IMR-90 (cell line): Measurements from ENCODE around the gene ADGRD2. TPM values are rescaled to one million over a fixed set of nuclear protein-coding genes. Genes with fewer than 3 reads are reported as not detected.

Source experiments
- ATAC-seq: fragments of 200-7000 bp; cut with Tn5 transposase; 2 replicates; pipeline ENCODE4 v1.9.1; 2020; ENCODE audit warnings: low read depth, mild to moderate bottlenecking, moderate library complexity
- BruUV-seq: library from RNA; stranded (reverse); fragments of 400-500 nt; replicated peaks from 2 replicates; lab custom pipeline; 2021; lab: Mats Ljungman, UMichigan
- CTCF ChIA-PET: fragments of 300-600 bp; formaldehyde crosslinking; extraction: SDS; loops from one replicate; lab custom pipeline; 2021; ENCODE audit warnings: antibody characterized with exemption; lab: Yijun Ruan, JAX
- POLR2A ChIA-PET: fragments of 300-600 bp; sonication (Branson Sonifier 250); formaldehyde crosslinking; loops from one replicate; lab custom pipeline; 2022; ENCODE audit warnings: antibody characterized with exemption; ENCODE audit not compliant: unreplicated experiment; lab: Charles Lee
- DNase-seq: peaks from one replicate; pipeline ENCODE4 v3.0.0; 2013
- H2AFZ ChIP-seq: replicated peaks from 2 replicates; pipeline ENCODE3; 2013; ENCODE audit warnings: low read length, mild to moderate bottlenecking; ENCODE audit not compliant: poor library complexity
- H2AK5ac ChIP-seq: 2 replicates; pipeline ENCODE4 v1.6.1; 2013; ENCODE audit warnings: low read depth, low read length, inconsistent platforms
- H2AK9ac ChIP-seq: replicated peaks from 2 replicates; pipeline ENCODE3; 2013; ENCODE audit warnings: mild to moderate bottlenecking, low read depth, low read length, moderate library complexity; ENCODE audit not compliant: poor library complexity
- H2BK120ac ChIP-seq: 2 replicates; pipeline ENCODE4 v1.6.1; 2013; ENCODE audit warnings: low read depth, low read length, inconsistent platforms
- H2BK15ac ChIP-seq: 3 replicates; pipeline ENCODE4 v1.6.1; 2013; ENCODE audit warnings: low read depth, low read length, inconsistent platforms
- H2BK20ac ChIP-seq: 2 replicates; pipeline ENCODE4 v1.6.1; 2013; ENCODE audit warnings: low read depth, mild to moderate bottlenecking, inconsistent platforms, low read length, moderate library complexity
- H2BK5ac ChIP-seq: 2 replicates; pipeline ENCODE4 v1.6.1; 2013; ENCODE audit warnings: mild to moderate bottlenecking, low read depth, low read length, inconsistent platforms; ENCODE audit not compliant: poor library complexity, severe bottlenecking
- H3K14ac ChIP-seq: replicated peaks from 2 replicates; pipeline ENCODE4 v1.6.1; 2013; ENCODE audit warnings: low read depth, low read length, inconsistent platforms
- H3K18ac ChIP-seq: 2 replicates; pipeline ENCODE4 v1.6.1; 2013; ENCODE audit warnings: low read depth, low read length, control low read depth
- H3K23ac ChIP-seq: 2 replicates; pipeline ENCODE4 v1.6.1; 2013; ENCODE audit warnings: low read depth, low read length, inconsistent platforms
- H3K27ac ChIP-seq: 2 replicates; pipeline ENCODE4 v1.5.1; 2013; ENCODE audit warnings: mild to moderate bottlenecking, control low read depth, low read length; ENCODE audit not compliant: insufficient read depth
- H3K27me3 ChIP-seq: 2 replicates; pipeline ENCODE4 v1.6.1; 2013; ENCODE audit warnings: low read length; ENCODE audit not compliant: control insufficient read depth, insufficient read depth
- H3K36me3 ChIP-seq: 2 replicates; pipeline ENCODE4 v1.6.1; 2013; ENCODE audit warnings: low read length, mixed read lengths; ENCODE audit not compliant: control insufficient read depth, insufficient read depth
- H3K4ac ChIP-seq: 2 replicates; pipeline ENCODE4 v1.6.1; 2013; ENCODE audit warnings: low read depth, low read length, inconsistent platforms
- H3K4me1 ChIP-seq: 2 replicates; pipeline ENCODE4 v1.6.1; 2013; ENCODE audit warnings: low read length, mixed read lengths; ENCODE audit not compliant: control insufficient read depth, insufficient read depth
- H3K4me2 ChIP-seq: 2 replicates; pipeline ENCODE4 v1.6.1; 2013; ENCODE audit warnings: low read depth, mild to moderate bottlenecking, control low read depth, low read length, moderate library complexity
- H3K4me3 ChIP-seq: 2 replicates; pipeline ENCODE4 v1.5.1; 2013; ENCODE audit warnings: low read depth, mild to moderate bottlenecking, control low read depth, low read length, moderate library complexity; ENCODE audit not compliant: insufficient read depth
- H3K56ac ChIP-seq: 2 replicates; pipeline ENCODE4 v1.6.1; 2013; ENCODE audit warnings: low read length, inconsistent platforms; ENCODE audit not compliant: insufficient read depth; ENCODE audit errors: extremely low read depth
- H3K79me1 ChIP-seq, 2 experiments: 2 replicates each; pipeline ENCODE4 v1.6.1; 2013; ENCODE audit warnings: low read length in 2 of 2, inconsistent platforms in 1 of 2, low read depth in 1 of 2
- H3K9ac ChIP-seq: 2 replicates; pipeline ENCODE4 v1.6.1; 2013; ENCODE audit warnings: low read depth, low read length, control low read depth
- H3K9me1 ChIP-seq: 2 replicates; pipeline ENCODE4 v1.6.1; 2013; ENCODE audit warnings: low read length, inconsistent platforms; ENCODE audit not compliant: insufficient read depth
- H3K9me3 ChIP-seq: 2 replicates; pipeline ENCODE4 v1.6.1; 2013; ENCODE audit warnings: low read length; ENCODE audit not compliant: control insufficient read depth, insufficient read depth
- H4K20me1 ChIP-seq: 2 replicates; pipeline ENCODE4 v1.6.1; 2013; ENCODE audit warnings: low read length, inconsistent platforms; ENCODE audit not compliant: insufficient read depth
- H4K5ac ChIP-seq: 2 replicates; pipeline ENCODE4 v1.6.1; 2013; ENCODE audit warnings: mild to moderate bottlenecking, low read depth, low read length, control low read depth
- H4K8ac ChIP-seq, 2 experiments: 2 replicates each; pipeline ENCODE4 v1.6.1; 2013; ENCODE audit warnings: low read depth in 2 of 2, low read length in 2 of 2, control low read depth in 1 of 2, inconsistent platforms in 1 of 2
- H4K91ac ChIP-seq: 2 replicates; pipeline ENCODE4 v1.6.1; 2013; ENCODE audit warnings: low read depth, low read length, inconsistent platforms; ENCODE audit not compliant: insufficient read depth
- CEBPB ChIP-seq: IDR thresholded peaks from 2 replicates; pipeline ENCODE4 v1.6.1; 2012; ENCODE audit warnings: low read depth, low read length, improper control_type of control experiment
- CTCF ChIP-seq: conservative IDR thresholded peaks from 2 replicates; pipeline ENCODE4 v1.5.1; 2012; ENCODE audit warnings: mild to moderate bottlenecking, low read depth, low read length, improper control_type of control experiment
- ELK1 ChIP-seq: fragments of 150-350 bp; IDR thresholded peaks from 2 replicates; pipeline ENCODE4 v1.6.1; 2016; ENCODE audit warnings: low read depth, mild to moderate bottlenecking, low read length, moderate library complexity, borderline replicate concordance
- MAFK ChIP-seq: IDR thresholded peaks from 2 replicates; pipeline ENCODE4 v1.6.1; 2012; ENCODE audit warnings: low read depth, low read length, improper control_type of control experiment
- MAZ ChIP-seq: IDR thresholded peaks from 2 replicates; pipeline ENCODE4 v1.6.1; 2012; ENCODE audit warnings: low read depth, mild to moderate bottlenecking, low read length, improper control_type of control experiment, moderate library complexity, borderline replicate concordance
- MXI1 ChIP-seq: IDR thresholded peaks from 2 replicates; pipeline ENCODE4 v1.6.1; 2012; ENCODE audit warnings: low read depth, mild to moderate bottlenecking, low read length, moderate library complexity, borderline replicate concordance
- NFE2L2 ChIP-seq: fragments of 150-350 bp; IDR thresholded peaks from 2 replicates; pipeline ENCODE4 v1.6.1; 2016; ENCODE audit warnings: low read depth, mild to moderate bottlenecking, low read length
- POLR2A ChIP-seq: IDR thresholded peaks from 2 replicates; pipeline ENCODE4 v1.6.1; 2012; ENCODE audit warnings: mild to moderate bottlenecking, low read depth, low read length
- RAD21 ChIP-seq: IDR thresholded peaks from 2 replicates; pipeline ENCODE4 v1.6.1; 2012; ENCODE audit warnings: low read length, improper control_type of control experiment
- RFX5 ChIP-seq: IDR thresholded peaks from 2 replicates; pipeline ENCODE4 v1.8.0; 2012; ENCODE audit warnings: low read depth, mild to moderate bottlenecking, low read length, moderate library complexity
- SMC3 ChIP-seq: fragments of 150-350 bp; IDR thresholded peaks from 2 replicates; pipeline ENCODE4 v1.6.1; 2016; ENCODE audit warnings: low read depth, mild to moderate bottlenecking, antibody characterized with exemption, low read length, moderate library complexity
- USF2 ChIP-seq: fragments of 150-350 bp; IDR thresholded peaks from 2 replicates; pipeline ENCODE4 v1.6.1; 2017; ENCODE audit warnings: mild to moderate bottlenecking, antibody characterized with exemption, low read length, low read depth
- WGBS, 2 experiments: methylation state at CpG; one replicate each; pipeline versions ENCODE4 v1.1.5 to v1.1.7; 2013; ENCODE audit warnings: missing lambda C conversion rate in 2 of 2; ENCODE audit not compliant: insufficient read length in 1 of 2; ENCODE audit errors: extremely low coverage in 2 of 2; 5-methylcytosine and 5-hydroxymethylcytosine counted together
- dilution Hi-C: fragments of 300-500 bp; cut with HindIII; formaldehyde crosslinking; loops from one replicate; pipeline ENCODE4 v1.14.3; 2018; ENCODE audit warnings: low sequenced_read_pairs; ENCODE audit not compliant: unreplicated experiment
- in situ Hi-C: fragments of 300-500 bp; cut with MboI; formaldehyde crosslinking; loops from 3 replicates; pipeline ENCODE4 v1.14.3; 2019; ENCODE audit warnings: low sequenced_read_pairs, inconsistent platforms, mixed read lengths
- intact Hi-C: fragments of 100-400 bp; cut with micrococcal nuclease; formaldehyde crosslinking; loops from 2 replicates; pipeline ENCODE4 v1.10.0; 2022
- polyA plus RNA-seq, 3 experiments: library from polyadenylated mRNA; depleted of rRNA; stranded (reverse); fragments of >200 nt; gene quantifications; 2 replicates each; pipeline ENCODE4 v1.2.3, GENCODE V29; 2012; ENCODE audit warnings: low replicate concordance in 1 of 3
- total RNA-seq: library from RNA; depleted of rRNA; stranded (reverse); fragments of >200 nt; gene quantifications from 2 replicates; pipeline ENCODE4 v1.2.3, GENCODE V29; 2012

ADGRD2 gene
- total and polyA plus RNA-seq, 2 of the 4 experiments (the other 2 are of a cell fraction) = not detected

- no TSS peak for BruUV-seq
- Histone ChIP-seq H3K9me1 (no peaks in the 10 kb centered on the region), H2BK20ac (no peak overlapping the region), H2AK9ac (no peak overlapping the region), H3K18ac (no peak overlapping the region), H3K36me3 (no peaks in the 10 kb centered on the region), H4K5ac (no peak overlapping the region), H3K27me3 (peaks cover 80% of the 10 kb centered on the region), H3K4me3 (no peak overlapping the region), H4K20me1 (no peaks in the 10 kb centered on the region), H3K4me1 (no peaks in the 10 kb centered on the region), H2BK5ac (no peak overlapping the region), H2BK120ac (no peak overlapping the region), H2AK5ac (no peak overlapping the region), H3K4me2 (no peak overlapping the region), H3K27ac (no peak overlapping the region), H4K8ac (no peak overlapping the region), H3K79me1 (no peaks in the 10 kb centered on the region), H3K9me3 (no peaks in the 10 kb centered on the region), H3K4ac (no peak overlapping the region), H3K23ac (no peak overlapping the region), H2BK15ac (no peak overlapping the region), H3K9ac (no peak overlapping the region), H3K14ac (no peak overlapping the region), H4K91ac (no peak overlapping the region), H2AFZ (no peak overlapping the region), H3K56ac (no peak overlapping the region)
- no CpG with 5 or more reads among the region's 2 CpGs for WGBS, 2 experiments
- in situ Hi-C loops = no loop called here
- DNase-seq = no peak
- ATAC-seq = no peak
- ChIA-PET POLR2A (no interaction called here), CTCF (no interaction called here)
- dilution Hi-C loops = no loop called here
- intact Hi-C loops = no loop called here
- TF ChIP-seq CEBPB = no peak
- no peak for TF ChIP-seq POLR2A
- no peak for TF ChIP-seq MAFK
- no peak for TF ChIP-seq RFX5
- no peak for TF ChIP-seq SMC3
- no peak for TF ChIP-seq USF2
- TF ChIP-seq ELK1 = no peak
- TF ChIP-seq NFE2L2 = no peak
- no peak for TF ChIP-seq MAZ
- no peak for TF ChIP-seq RAD21
- no peak for TF ChIP-seq CTCF
- TF ChIP-seq MXI1 = no peak
Measured at GRCh38 chr9:124490004-124490403, 39.8 kb downstream of the ADGRD2 start.
